HG03571 (cell line): ENCODE results near the gene GSTM3.

Experiments
- ATAC-seq: cut with Tn5 transposase; IDR thresholded peaks from one replicate; pipeline ENCODE4 v1.9.1; 2021; ENCODE audit not compliant: unreplicated experiment

Gene GSTM3

GRCh38 chr1:109740615-109741373 lies at the start of gene GSTM3:
GSTM3 (minus strand) TSS chr1:109741038; CDS start chr1:109740287, 751 bp downstream.
- peak; percentile 16 for ATAC-seq

DNA sequence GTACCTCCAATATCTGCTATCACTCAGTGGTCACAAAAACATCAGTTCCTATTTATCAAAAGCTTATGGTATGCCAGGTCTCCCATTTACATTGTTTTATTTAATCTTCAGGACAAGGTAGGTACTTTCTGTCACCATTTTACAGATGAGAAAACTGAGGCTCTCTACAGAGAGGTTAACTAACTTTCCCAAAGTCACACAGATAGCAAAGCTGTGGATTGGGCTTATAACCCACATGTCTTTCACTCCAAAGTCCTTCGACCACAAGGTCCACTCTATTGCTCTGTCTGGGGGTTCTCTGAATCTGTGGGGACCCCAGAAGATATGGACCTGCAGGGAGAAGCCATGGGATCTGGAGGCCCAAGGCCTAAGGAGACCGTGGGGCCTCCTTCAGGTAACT lies 49.5 kb upstream of the GSTM3 start:
- no peak for ATAC-seq

- no peak for ATAC-seq
Measured at GRCh38 chr1:109789551-109790180, 48.8 kb upstream of the GSTM3 start.

DNA sequence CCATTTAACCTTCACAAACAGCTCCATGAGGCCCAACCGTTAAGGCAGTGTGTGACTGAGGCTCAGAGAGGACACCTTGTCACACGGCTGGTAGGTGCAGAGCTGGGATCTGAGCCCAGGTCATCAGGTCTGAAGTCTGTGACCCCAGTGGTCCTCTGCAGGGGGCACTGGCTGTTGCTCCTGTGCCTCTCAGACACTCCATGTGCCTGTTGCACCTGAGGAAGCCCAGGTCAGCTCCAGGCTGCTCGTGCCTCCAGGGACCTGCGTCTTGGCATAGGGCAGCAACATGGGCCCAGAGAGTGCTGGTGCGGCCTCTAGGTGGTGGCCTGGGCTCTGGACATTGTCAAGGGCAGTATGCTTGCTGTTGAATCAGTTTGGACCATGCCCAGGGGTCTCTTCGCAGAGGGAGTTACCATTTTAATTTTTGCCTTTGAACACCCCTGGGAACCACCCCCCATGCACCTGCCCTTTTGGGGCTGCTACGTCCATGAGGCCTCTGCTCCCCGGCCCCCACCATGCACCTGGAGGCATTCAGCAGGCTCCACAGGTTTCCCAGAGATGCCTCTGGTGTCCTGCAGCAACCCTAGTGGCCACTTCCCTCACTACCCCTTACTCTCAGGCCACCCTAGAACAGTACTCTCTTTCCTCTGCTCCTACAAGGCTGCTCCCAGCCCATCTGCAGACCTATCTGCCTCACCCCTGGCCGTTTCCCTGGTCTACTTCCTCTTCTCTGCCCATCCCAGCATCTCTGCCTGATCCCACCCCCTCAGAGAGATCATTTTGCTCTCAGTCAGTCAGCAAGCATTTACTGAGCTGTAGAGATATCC lies 48.1 kb upstream of the GSTM3 start:
- ATAC-seq: no peak

DNA sequence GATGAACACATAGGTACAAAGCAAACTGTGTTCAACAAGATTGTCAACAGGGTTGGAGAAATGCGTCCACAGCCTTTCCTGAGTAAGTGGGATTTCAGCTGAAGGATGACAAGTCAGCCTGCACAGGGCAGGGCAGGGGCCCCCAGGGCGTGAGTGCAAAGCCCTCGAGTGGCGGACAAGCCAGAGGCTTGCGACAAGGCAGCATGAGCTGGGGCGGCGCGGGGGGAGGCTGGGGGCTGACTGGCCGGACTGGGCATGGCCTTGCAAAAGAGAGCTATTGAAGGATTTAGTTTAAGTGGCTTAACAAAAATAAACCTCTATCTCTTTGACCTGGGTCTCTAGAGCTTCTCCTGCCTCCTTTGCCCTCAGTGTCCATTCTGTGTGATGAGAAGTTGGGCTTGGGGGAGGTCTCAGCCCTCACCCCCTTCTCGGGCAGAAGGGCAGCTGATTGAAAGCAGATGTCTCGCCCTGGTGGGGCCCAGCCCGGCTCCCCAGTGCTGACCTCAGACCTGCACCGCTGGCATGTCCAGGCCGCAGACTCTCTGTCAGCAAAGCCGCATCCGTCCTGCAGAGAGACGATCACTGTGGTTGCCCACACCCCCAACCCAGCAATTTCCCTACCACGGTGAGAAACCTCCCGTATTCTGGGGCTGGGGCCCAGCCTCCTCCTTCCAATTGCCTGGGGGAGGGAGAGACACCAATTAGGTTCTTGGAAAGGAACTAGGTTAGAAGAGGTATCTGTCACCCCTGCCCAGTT lies 47.2 kb upstream of the GSTM3 start:
- ATAC-seq: no peak

- no peak for ATAC-seq
Measured at GRCh38 chr1:109787211-109787844, 46.5 kb upstream of the GSTM3 start.

DNA sequence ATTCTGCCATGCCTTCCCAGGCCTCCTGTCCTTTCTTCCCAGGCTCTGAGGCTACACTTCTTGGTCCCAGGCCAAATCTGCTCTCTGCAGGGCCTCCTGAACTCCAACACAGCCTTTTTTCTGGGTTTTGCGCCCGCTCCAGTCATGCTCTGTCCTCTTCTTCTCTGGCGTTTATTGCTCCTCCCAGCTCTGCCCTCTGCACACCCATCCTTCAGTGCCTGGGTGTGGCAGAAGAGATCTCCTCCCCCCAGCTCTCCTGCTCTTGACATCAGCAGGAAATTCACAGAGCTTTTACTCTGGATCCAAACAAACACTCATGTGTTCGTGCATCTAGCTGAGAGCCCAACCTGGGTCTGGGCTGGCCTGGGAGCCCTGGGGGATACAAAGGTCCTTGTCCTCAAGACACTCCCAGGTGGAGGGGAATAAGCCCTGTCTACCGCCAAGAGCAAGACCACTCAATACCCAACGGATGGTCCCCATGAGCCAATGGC lies 45.7 kb upstream of the GSTM3 start:
- no peak for ATAC-seq

- ATAC-seq: no peak
Measured at GRCh38 chr1:109786112-109786480, 45.3 kb upstream of the GSTM3 start.

DNA sequence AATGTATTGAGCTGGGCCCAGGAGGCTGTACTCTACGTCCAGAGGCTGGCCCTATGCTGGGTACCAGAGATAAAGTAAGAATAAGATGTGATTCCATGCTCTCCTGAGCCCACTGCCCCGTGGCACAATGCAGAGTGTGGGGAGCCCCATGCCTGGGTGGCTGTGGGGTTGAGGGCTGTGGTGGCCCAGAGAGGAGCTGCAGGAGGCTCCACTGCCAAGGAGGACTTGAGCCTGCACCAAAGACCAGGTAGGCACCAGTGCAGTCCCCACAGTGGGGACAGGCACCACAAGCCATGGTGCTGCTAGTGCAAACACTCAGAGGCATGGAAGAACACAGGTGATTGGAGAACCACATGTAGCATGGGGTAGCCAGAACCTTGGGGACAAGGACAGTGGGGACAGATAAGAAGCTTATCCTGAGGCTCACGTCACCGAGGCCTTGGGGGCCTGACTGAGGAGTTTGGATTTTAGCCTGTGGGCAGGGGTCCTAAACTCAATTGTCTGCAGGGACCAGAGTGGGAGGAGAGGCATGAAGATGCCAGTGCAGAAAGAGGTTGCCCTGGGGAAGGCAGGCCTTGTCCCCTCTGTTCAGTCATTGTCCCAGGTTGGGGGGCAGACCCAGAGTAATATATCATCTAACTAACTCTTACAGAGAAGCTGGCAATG lies 44.7 kb upstream of the GSTM3 start:
- ATAC-seq: no peak

DNA sequence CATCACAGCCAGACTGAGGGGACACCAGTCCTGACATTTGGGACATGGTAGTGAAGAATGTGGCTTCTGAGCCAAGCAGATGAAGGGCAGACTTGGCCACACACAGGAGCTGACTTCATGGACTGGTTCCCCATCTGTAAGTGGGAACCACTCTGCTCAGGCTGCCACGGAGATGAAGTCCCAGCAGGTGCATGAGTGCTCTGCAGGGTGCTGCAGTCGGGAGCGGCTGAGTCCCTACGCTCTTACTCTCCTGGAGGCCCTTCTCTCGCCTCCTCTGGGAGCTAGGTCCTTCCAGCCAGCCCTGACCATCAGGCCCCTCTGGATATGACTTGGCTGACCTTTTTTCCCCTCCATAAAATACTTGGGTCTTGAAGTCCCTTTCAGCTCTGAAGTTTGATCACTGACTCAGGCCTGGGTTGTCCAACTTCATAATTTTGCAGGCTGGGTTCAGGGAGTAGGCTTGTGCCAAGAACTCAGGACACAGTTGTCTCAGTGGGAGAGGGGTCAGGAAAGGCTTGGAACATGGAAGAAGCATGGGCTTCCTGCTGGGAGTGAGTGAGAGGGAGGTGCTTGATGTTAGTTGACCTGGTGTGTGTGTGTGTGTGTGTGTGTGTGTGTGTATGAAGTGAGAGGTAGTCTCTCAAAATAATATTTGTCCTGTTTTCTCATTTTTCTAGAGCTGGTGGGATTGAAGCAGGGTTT lies 43.9 kb upstream of the GSTM3 start:
- ATAC-seq: no peak

GRCh38 chr1:109783436-109783835 lies 42.6 kb upstream of the GSTM3 start:
- no peak for ATAC-seq

DNA sequence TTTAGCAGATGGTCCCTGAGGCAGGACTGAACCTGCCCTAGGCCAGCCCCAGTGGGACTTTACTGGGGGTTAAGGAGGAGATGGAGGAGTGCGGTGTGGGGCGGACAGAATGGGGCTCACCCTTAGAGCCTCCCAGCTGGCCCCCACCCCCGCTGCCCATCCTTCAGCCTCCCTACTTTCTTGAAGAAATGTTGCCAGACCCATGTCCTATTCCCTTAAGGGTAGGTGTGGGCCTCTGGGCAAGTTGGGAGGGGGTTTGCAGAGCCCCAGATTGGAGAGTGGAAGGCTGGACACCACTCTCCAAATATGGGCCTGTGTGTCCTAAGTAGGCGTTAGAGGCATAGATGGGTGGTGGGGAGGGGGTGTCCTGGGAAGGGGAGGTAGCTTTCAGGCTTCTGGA lies 42.1 kb upstream of the GSTM3 start:
- ATAC-seq: no peak

GRCh38 chr1:109782514-109782913 lies 41.7 kb upstream of the GSTM3 start:
- no peak for ATAC-seq

DNA sequence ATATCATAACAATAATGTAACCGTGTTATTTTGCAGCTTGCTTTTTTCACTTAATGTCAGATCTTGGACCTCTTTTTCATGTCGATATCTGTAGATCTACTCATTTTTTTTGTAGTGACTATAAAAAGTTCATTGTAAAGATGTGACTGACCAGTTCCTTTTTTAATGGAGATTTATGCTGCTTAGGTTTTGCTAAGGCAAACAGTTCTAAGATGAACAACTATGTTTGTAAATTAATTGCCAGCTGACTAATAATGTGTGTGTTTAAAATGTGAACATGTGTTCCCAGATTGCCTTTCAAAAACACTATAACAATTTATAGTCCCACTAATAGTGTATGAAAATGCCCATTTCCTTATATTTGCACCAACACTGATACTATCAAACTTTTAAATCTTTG lies 41.0 kb upstream of the GSTM3 start:
- no peak for ATAC-seq

GRCh38 chr1:109780982-109781381 lies 40.1 kb upstream of the GSTM3 start:
- no peak for ATAC-seq

DNA sequence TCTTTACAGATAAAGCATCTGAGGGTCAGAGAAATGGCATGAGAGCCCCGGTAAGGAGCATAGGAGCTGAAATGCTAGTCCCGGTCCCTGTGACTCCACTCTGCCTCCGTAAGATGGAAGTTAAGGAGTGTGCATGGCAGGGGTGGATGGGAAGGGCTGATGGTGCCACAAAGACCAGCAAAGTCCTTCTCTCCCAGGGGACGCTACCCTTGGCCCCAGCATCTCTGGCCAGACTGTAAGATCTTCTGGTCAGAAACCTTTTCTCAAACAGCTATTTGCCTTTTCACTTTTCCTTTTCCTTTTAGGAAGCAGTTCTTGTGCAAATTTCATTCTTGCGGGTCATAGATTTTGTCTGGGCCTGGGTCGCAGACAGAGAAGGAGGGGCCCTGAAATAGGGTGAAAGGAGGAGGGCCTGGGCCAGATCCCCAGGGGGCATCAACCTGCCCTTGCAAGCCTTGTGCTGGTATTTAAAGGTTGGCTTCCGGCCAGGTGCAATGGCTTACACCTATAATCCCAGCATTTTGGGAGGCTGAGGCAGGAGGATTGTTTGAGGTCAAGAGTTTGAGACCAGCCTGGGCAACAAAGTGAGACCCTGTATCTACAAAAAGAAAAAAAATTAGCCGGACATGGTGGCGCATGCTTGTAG lies 37.3 kb upstream of the GSTM3 start:
- no peak for ATAC-seq

DNA sequence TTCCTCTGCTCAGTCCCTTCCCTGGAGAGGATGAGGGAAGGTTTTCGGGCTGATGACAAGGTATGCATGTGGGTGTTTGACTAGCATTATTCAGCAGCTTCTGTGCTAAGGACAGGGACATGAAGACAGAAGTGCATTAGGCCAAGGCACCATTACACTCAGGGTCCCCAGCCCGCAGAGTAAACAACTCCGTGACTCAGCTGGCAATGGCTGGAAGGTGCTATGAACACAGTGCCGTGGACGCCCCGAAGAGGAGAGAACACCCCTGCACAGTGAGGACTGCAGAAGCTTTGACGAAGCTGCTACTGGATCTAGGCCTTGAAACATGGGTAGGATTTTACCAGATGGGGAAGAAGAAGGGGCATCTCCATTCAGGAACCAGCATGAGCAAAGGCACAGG lies 36.6 kb upstream of the GSTM3 start:
- ATAC-seq: no peak

GRCh38 chr1:109776911-109777310 lies 36.1 kb upstream of the GSTM3 start:
- no peak for ATAC-seq
